ENCODE measurements around the gene SYNJ2.

- TF ChIP-seq EZH2 (IDR thresholded peaks at IDR 0.05; ENCODE audit: low read depth, unreplicated experiment) (no peak), POLR2AphosphoS5 (IDR thresholded peaks at IDR 0.05; ENCODE audit: low read depth) (no peak), CTCF (conservative IDR thresholded peaks at IDR 0.05; ENCODE audit: low read depth in 2 of 2) (no peak; a peak in 1 of 4 replicates), JUNB (IDR thresholded peaks at IDR 0.05; ENCODE audit: unreplicated experiment) (no peak), NANOG (IDR thresholded peaks at IDR 0.05; ENCODE audit: borderline replicate concordance) (no peak), REST (IDR thresholded peaks at IDR 0.05; ENCODE audit: unreplicated experiment) (no peak), ZNF114 (CRISPR knock-in tag; IDR thresholded peaks at IDR 0.05) (no peak)
Observed at GRCh38 chr6:157999168-158000051, 17.7 kb downstream of the SYNJ2 start.

Data from GM23338 (cell line).